IPS-18a (cell line): ENCODE data around the gene RAB3GAP1.
"Not testable (repeated sequence)": the region's sequence is repeated elsewhere in the genome, so short reads cannot be mapped to it uniquely, and the experiment has no call there.

Source experiments
- H3K27ac ChIP-seq: one replicate; pipeline ENCODE4 v1.5.1; 2013; ENCODE audit warnings: low read length
- H3K27me3 ChIP-seq: one replicate; pipeline ENCODE4 v1.6.1; 2013; ENCODE audit warnings: mild to moderate bottlenecking, low read length; ENCODE audit not compliant: control insufficient read depth, insufficient read depth
- H3K36me3 ChIP-seq: one replicate; pipeline ENCODE4 v1.6.1; 2013; ENCODE audit warnings: low read depth, low read length; ENCODE audit not compliant: control insufficient read depth
- H3K4me1 ChIP-seq: one replicate; pipeline ENCODE4 v1.6.1; 2013; ENCODE audit warnings: low read depth, low read length; ENCODE audit not compliant: control insufficient read depth
- H3K4me3 ChIP-seq: one replicate; pipeline ENCODE4 v1.5.1; 2013; ENCODE audit warnings: low read length
- H3K9ac ChIP-seq: one replicate; pipeline ENCODE4 v1.6.1; 2013; ENCODE audit warnings: mild to moderate bottlenecking, low read length, moderate library complexity
- H3K9me3 ChIP-seq: one replicate; pipeline ENCODE4 v1.6.1; 2013; ENCODE audit warnings: low read depth, low read length; ENCODE audit not compliant: control insufficient read depth

Gene RAB3GAP1

DNA sequence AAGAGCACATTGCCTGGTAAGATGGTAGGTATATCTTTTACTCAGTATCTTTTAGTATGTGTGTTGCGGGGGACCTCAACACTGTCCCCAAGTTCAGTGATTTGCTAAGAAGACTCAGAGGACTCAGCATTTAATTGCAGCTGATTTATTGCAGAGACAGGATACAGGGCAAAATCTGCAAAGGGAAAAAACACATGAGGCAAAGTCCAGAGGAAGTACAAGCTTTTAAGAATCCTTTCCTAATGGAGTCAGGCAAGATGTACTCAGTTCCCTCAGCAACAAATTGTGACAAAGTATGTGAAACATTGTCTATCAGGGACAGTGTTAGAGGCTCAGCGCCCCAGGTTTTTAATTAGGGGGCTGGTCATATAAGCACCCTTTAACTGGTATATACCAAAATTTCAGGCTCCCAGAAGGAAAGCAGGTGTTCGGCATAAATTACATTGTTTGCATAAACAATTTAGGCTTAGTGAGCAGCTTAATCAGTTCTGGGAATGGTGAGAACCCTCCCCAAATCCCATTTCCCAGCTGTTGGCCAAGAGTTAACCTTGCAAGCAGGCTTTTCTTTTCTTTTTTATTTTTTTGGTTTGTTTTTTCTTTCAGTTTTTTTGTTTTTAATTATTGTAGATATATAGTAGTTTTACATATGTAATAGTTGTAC lies 41.7 kb downstream of the RAB3GAP1 start:
- H3K9me3 ChIP-seq = no peaks in the 10 kb centered on the region
- no peak overlapping the region for H3K9ac ChIP-seq
- H3K4me3 ChIP-seq = no peak overlapping the region
- no peaks in the 10 kb centered on the region for H3K4me1 ChIP-seq
- H3K27ac ChIP-seq = no peak overlapping the region
- H3K27me3 ChIP-seq = no peaks in the 10 kb centered on the region
- peaks cover 4% of the 10 kb centered on the region for H3K36me3 ChIP-seq

DNA sequence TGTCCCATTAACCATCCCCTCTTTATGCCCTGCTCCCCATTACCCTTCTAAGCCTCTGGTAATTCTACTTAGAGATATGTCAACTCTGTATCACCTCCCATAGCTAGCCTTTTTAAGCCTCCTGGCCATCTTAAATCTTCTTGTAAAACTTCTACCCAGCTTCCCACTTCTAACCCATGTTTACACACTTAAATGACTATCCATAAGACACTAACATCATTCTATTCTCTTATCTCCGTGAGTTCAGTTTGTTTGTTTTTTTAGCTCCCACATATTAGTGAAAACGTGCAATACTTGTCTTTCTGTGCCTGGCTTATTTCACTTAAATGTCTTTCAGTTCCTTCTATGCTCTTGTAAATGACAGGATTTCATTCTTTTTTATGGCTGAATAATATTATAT lies 42.4 kb downstream of the RAB3GAP1 start:
- no peaks in the 10 kb centered on the region for H3K4me1 ChIP-seq
- H3K4me3 ChIP-seq = no peak overlapping the region
- no peaks in the 10 kb centered on the region for H3K9me3 ChIP-seq
- peaks cover 4% of the 10 kb centered on the region for H3K36me3 ChIP-seq
- no peak overlapping the region for H3K9ac ChIP-seq
- no peak overlapping the region for H3K27ac ChIP-seq
- no peaks in the 10 kb centered on the region for H3K27me3 ChIP-seq

DNA sequence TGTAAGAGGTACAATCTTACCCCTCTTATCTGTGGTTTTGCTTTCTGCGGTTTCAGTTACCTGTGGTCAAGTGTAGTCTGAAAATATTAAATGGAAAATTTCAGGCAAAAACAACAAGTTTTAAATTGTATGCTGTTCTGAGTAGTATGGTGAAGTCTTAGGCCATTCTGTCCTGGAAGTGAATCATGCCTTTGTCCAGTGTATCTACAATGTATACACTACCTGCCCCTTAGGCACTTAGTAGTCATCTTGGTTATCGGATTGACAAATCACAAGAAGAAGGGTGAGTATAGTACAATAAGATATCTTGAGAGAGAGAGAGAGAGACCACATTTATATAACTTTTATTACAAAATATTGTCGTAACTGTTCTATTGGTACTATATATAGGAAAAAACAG lies 43.5 kb downstream of the RAB3GAP1 start:
- no peaks in the 10 kb centered on the region for H3K27me3 ChIP-seq
- H3K27ac ChIP-seq = no peak overlapping the region
- H3K4me3 ChIP-seq = no peak overlapping the region
- H3K9ac ChIP-seq = no peak overlapping the region
- H3K36me3 ChIP-seq = peaks cover 4% of the 10 kb centered on the region
- H3K9me3 ChIP-seq = no peaks in the 10 kb centered on the region
- H3K4me1 ChIP-seq = no peaks in the 10 kb centered on the region

DNA sequence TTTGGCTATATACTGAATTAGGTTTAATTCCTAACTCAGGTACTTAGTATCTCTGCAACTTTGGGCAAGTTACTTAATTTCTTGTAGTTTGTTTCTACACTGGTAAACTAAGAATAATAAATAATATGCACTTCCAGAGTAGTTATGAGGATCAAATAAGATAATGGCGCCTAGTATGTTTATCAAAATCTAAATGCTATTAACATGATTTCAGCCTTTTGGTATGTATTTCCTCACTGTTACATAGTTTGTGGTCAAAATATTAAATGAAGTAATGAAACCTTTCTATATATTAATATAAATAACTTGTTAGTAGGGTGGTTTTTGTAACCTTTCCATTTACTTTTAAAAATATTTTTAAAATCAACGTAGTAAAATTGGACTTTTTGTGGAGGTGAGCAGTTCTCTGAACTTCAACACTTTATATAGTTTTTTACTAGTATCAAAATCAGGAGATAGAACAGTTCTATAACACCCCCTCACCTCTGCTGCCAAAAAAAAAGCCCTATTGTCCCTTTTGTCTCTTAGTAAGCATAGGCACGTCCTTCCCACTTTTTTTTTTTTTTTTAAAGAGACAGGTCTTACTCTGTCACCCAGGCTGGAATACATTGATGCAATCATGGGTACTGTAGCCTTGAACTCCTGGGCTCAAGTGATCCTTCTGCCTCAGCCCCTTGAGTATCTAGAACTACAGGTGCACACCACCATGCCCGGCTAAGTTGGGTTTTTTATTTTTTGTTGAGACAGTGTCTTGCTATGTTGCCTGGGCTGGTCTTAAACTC lies 44.8 kb downstream of the RAB3GAP1 start:
- Histone ChIP-seq H3K4me1 (no peaks in the 10 kb centered on the region), H3K4me3 (no peak overlapping the region), H3K36me3 (peaks cover 4% of the 10 kb centered on the region), H3K9ac (no peak overlapping the region), H3K27ac (no peak overlapping the region), H3K9me3 (no peaks in the 10 kb centered on the region), H3K27me3 (no peaks in the 10 kb centered on the region)

DNA sequence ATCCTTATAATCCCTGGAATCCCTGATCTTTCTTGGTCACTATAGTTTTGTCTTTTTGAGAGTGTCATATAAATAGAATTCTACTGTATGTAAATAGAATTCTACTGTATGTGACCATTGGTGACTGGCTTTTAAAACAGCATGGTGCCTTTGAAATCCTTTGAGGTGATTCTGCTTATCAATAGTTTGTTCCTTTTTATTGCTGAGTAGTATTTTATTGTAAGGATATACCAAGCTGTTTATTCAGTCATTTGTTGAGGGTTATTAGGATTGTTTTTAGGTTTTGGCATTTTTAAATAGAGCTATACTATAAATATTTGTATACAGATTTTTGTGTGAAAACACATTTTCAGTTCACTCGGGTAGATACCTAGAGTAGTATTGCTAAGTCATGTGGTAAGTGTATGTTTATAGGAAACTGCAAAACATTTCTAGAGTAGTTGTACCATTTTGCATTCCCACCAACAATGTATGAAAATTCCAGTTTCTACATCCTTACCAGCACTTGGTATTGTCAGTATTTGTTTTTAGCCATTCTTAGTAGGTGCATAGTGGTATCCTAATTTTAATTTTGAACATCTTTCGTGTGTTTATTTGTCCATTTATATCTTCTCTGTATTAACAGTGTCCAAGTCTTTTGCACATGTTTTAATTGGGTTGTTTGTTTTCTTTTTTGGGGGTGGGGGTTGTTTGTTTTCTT lies 45.6 kb downstream of the RAB3GAP1 start:
- no peaks in the 10 kb centered on the region for H3K27me3 ChIP-seq
- no peak overlapping the region for H3K9ac ChIP-seq
- H3K4me1 ChIP-seq = no peaks in the 10 kb centered on the region
- peaks cover 4% of the 10 kb centered on the region for H3K36me3 ChIP-seq
- no peak overlapping the region for H3K4me3 ChIP-seq
- no peak overlapping the region for H3K27ac ChIP-seq
- no peaks in the 10 kb centered on the region for H3K9me3 ChIP-seq

DNA sequence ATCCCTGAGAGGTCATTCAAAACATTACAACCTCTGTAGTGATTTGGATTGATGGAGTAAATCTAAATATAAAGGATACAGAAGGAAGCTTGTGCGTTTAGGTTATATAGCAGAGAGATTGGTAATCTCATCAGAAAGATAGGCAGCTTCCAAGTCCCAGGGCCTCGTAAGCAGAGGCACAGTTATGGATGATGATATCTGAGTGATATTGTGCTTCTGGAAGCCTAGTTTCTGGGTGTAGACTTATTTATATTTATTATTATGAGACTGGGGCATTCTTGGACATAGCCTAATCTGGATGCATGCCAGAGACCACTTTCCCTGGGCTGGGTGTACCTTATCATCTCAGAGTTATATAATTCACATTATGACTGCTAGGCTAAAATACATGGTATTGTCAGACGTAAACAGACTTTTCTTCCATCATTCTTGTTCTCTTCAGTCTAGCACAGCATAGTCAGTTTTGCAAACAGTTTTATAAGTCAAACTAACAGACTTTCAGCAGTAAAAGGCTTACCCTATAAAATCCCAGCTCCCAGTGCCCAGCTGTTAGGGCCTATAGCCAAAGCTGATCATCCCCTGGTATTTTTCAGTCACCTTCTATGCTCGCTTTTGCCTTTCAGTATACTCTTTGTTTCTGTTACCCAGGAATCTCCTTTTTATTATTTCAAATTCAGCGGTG lies 47.9 kb downstream of the RAB3GAP1 start:
- Histone ChIP-seq H3K9ac (no peak overlapping the region), H3K4me3 (no peak overlapping the region), H3K36me3 (no peaks in the 10 kb centered on the region), H3K4me1 (no peaks in the 10 kb centered on the region), H3K27me3 (no peaks in the 10 kb centered on the region), H3K27ac (no peak overlapping the region), H3K9me3 (no peaks in the 10 kb centered on the region)

DNA sequence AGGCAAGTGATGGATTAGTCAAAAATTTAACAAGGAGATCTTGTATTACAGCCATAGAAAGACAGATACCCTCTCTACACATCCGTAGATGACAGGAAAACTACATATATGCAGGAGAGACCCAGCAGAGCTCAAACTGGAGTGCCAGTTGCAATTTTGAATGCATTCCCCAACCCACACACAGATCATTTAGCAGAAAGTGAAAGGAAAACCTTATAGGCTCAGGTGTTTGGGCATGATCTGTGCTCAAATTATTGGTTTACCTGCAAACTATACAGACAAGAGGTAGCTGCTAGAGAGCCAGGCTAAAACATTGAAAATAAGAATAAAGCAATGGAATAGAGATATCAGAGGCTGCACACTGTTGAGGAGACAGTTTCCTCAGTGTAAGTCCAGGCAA lies 51.8 kb downstream of the RAB3GAP1 start:
- H3K27ac ChIP-seq = no peak overlapping the region
- no peaks in the 10 kb centered on the region for H3K36me3 ChIP-seq

DNA sequence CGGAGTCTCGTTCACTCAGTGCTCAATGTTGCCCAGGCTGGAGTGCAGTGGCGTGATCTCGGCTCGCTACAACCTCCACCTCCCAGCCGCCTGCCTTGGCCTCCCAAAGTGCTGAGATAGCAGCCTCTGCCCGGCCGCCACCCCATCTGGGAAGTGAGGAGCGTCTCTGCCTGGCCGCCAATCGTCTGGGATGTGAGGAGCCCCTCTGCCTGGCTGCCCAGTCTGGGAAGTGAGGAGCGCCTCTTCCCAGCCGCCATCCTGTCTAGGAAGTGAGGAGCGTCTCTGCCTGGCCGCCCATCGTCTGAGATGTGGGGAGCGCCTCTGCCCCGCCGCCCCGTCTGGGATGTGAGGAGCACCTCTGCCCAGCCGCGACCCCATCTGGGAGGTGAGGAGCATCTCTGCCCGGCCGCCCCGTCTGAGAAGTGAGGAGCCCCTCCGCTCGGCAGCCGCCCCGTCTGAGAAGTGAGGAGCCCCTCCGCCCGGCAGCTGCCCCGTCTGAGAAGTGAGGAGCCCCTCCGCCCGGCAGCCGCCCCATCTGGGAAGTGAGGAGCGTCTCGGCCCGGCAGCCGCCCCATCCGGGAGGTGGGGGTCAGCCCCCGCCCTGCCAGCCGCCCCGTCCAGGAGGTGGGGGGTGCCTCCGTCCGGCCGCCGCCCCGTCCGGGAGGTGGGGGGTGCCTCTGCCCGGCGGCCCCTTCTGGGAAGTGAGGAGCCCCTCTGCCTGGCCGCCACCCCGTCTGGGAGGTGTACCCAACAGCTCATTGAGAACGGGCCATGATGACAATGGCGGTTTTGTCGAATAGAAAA lies 53.6 kb downstream of the RAB3GAP1 start:
- not testable (repeated sequence) for H3K9ac ChIP-seq, H3K36me3 ChIP-seq, H3K4me3 ChIP-seq, H3K4me1 ChIP-seq, H3K9me3 ChIP-seq, H3K27me3 ChIP-seq, H3K27ac ChIP-seq

More for the DNA sequence above, 51.8 kb downstream of the RAB3GAP1 start:
- Histone ChIP-seq H3K4me1 (no peaks in the 10 kb centered on the region), H3K4me3 (no peak overlapping the region), H3K9me3 (no peaks in the 10 kb centered on the region), H3K9ac (no peak overlapping the region), H3K27me3 (no peaks in the 10 kb centered on the region)

DNA sequence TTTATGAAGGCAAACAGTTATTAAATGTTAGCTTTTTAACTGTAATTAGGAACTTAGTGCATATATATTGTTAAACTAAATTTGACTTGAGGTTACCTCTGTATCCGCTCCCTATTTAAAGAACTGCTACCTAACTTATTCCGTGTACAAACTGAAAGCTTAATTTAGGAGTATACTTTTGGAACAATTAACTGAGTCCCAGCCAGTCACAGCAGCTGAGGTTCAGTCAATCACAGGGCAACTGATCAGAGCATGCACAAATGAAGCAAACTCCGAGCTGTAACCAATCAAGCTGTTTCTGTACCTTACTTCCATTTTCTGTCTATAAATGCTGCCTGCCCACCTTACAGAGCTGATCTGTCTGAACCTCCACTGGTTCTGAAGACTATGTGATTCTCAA lies 61.2 kb downstream of the RAB3GAP1 start:
- H3K27me3 ChIP-seq = no peaks in the 10 kb centered on the region
- no peak overlapping the region for H3K27ac ChIP-seq
- no peak overlapping the region for H3K9ac ChIP-seq
- peaks cover 8% of the 10 kb centered on the region for H3K36me3 ChIP-seq
- H3K4me3 ChIP-seq = no peak overlapping the region
- no peaks in the 10 kb centered on the region for H3K9me3 ChIP-seq
- no peaks in the 10 kb centered on the region for H3K4me1 ChIP-seq

DNA sequence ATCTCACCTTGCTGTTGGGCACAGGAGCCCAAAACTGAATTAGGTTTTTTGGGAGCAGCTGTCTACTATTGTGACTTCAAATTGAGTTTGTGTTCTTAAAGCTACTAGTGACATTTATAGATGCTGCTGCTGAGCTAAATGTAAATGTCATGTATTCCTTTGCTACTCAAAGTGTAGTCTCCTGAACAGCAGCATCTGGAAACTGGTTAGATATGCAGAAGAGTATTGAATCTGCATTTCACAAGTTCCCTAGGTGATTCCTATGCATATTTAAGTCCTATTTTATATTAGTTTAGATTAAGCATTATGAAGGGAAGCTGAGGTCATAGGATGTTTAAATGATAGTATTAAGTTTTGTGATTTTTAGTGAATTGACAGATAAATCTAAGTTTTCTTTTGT lies 67.5 kb downstream of the RAB3GAP1 start:
- Histone ChIP-seq H3K4me1 (no peaks in the 10 kb centered on the region), H3K27me3 (no peaks in the 10 kb centered on the region), H3K27ac (no peak overlapping the region), H3K36me3 (peaks cover 4% of the 10 kb centered on the region), H3K4me3 (no peak overlapping the region), H3K9ac (no peak overlapping the region), H3K9me3 (no peaks in the 10 kb centered on the region)
